ENCODE measurements around the gene ZCCHC4.
A peak's percentile ranks its signal among the peaks of the same experiment; 100 is the strongest.

The ZCCHC4 gene

GRCh38 chr4:25312496-25313200 lies at the start of gene ZCCHC4:
Gene ZCCHC4, plus strand, starts transcription at chr4:25312774. Its CDS starts 36 bp downstream, at chr4:25312810.
- H3K4me3 Mint-ChIP-seq, result peak within 1 kb of the TSS; percentile 91
- DNase-seq (ENCODE audit: low spot score in 2 of 2) (peak; percentile 94 to 96), ATAC-seq (ENCODE audit: low read depth) (peak; percentile 90)
- H3K27me3 Mint-ChIP-seq, result no peaks in the 10 kb centered on the region
- H3K9me3 Mint-ChIP-seq, result no peaks in the 10 kb centered on the region
- H3K27ac Mint-ChIP-seq, result peak within 1 kb of the TSS; percentile 95
- H3K4me1 Mint-ChIP-seq, result peaks cover 29% of the 10 kb centered on the region
- peaks cover 12% of the 10 kb centered on the region for H3K36me3 Mint-ChIP-seq

- no peak overlapping the region for H3K27ac Mint-ChIP-seq
- H3K4me3 Mint-ChIP-seq, result no peak overlapping the region
- no peaks in the 10 kb centered on the region for H3K9me3 Mint-ChIP-seq
- H3K27me3 Mint-ChIP-seq, result no peaks in the 10 kb centered on the region
- no peak for ATAC-seq (ENCODE audit: low read depth)
- H3K4me1 Mint-ChIP-seq, result no peaks in the 10 kb centered on the region
- DNase-seq (ENCODE audit: low spot score in 2 of 2), result no peak
- H3K36me3 Mint-ChIP-seq, result peaks cover 27% of the 10 kb centered on the region
Observed at GRCh38 chr4:25271866-25272265, 40.7 kb upstream of the ZCCHC4 start.

GRCh38 chr4:25280210-25280609 lies 32.4 kb upstream of the ZCCHC4 start:
- Mint-ChIP-seq H3K4me1 (no peaks in the 10 kb centered on the region), H3K9me3 (no peaks in the 10 kb centered on the region), H3K27me3 (no peaks in the 10 kb centered on the region), H3K36me3 (peaks cover 8% of the 10 kb centered on the region), H3K4me3 (no peak overlapping the region), H3K27ac (no peak overlapping the region)
- DNase-seq (ENCODE audit: low spot score in 2 of 2), result no peak
- no peak for ATAC-seq (ENCODE audit: low read depth)

GRCh38 chr4:25283948-25284347 lies 28.6 kb upstream of the ZCCHC4 start:
- Mint-ChIP-seq H3K4me1 (no peaks in the 10 kb centered on the region), H3K36me3 (peaks cover 15% of the 10 kb centered on the region), H3K4me3 (no peak overlapping the region), H3K9me3 (peaks cover 9% of the 10 kb centered on the region), H3K27me3 (no peaks in the 10 kb centered on the region), H3K27ac (no peak overlapping the region)
- DNase-seq (ENCODE audit: low spot score in 2 of 2) (no peak), ATAC-seq (ENCODE audit: low read depth) (no peak)

GRCh38 chr4:25284466-25284865 lies 28.1 kb upstream of the ZCCHC4 start:
- Mint-ChIP-seq H3K4me3 (no peak overlapping the region), H3K36me3 (peaks cover 15% of the 10 kb centered on the region), H3K27ac (no peak overlapping the region), H3K4me1 (no peaks in the 10 kb centered on the region), H3K27me3 (no peaks in the 10 kb centered on the region), H3K9me3 (peaks cover 9% of the 10 kb centered on the region)
- no peak for ATAC-seq (ENCODE audit: low read depth)
- DNase-seq (ENCODE audit: low spot score in 2 of 2), result no peak

GRCh38 chr4:25290490-25291067 lies 22.0 kb upstream of the ZCCHC4 start:
- no peak for ATAC-seq (ENCODE audit: low read depth)
- no peak for DNase-seq (ENCODE audit: low spot score in 2 of 2)
- Mint-ChIP-seq H3K27ac (no peak overlapping the region), H3K36me3 (peaks cover 10% of the 10 kb centered on the region), H3K27me3 (no peaks in the 10 kb centered on the region), H3K9me3 (peaks cover 9% of the 10 kb centered on the region), H3K4me3 (no peak overlapping the region), H3K4me1 (no peaks in the 10 kb centered on the region)

GRCh38 chr4:25291158-25291733 lies 21.3 kb upstream of the ZCCHC4 start:
- peaks cover 10% of the 10 kb centered on the region for H3K36me3 Mint-ChIP-seq
- no peaks in the 10 kb centered on the region for H3K4me1 Mint-ChIP-seq
- H3K27ac Mint-ChIP-seq, result no peak overlapping the region
- no peak overlapping the region for H3K4me3 Mint-ChIP-seq
- no peaks in the 10 kb centered on the region for H3K27me3 Mint-ChIP-seq
- ATAC-seq (ENCODE audit: low read depth), result no peak
- no peak for DNase-seq (ENCODE audit: low spot score in 2 of 2)
- peaks cover 9% of the 10 kb centered on the region for H3K9me3 Mint-ChIP-seq

GRCh38 chr4:25297528-25298242 lies 14.9 kb upstream of the ZCCHC4 start:
- Mint-ChIP-seq H3K36me3 (no peaks in the 10 kb centered on the region), H3K27ac (no peak overlapping the region), H3K9me3 (no peaks in the 10 kb centered on the region), H3K27me3 (peaks cover 2% of the 10 kb centered on the region), H3K4me3 (no peak overlapping the region), H3K4me1 (peaks cover 8% of the 10 kb centered on the region)
- DNase-seq (ENCODE audit: low spot score in 2 of 2) (no peak), ATAC-seq (ENCODE audit: low read depth) (no peak)

- no peak for ATAC-seq (ENCODE audit: low read depth)
- Mint-ChIP-seq H3K27ac (no peak overlapping the region), H3K9me3 (no peaks in the 10 kb centered on the region), H3K27me3 (peaks cover 3% of the 10 kb centered on the region), H3K4me1 (peaks cover 8% of the 10 kb centered on the region), H3K4me3 (no peak overlapping the region), H3K36me3 (no peaks in the 10 kb centered on the region)
- no peak for DNase-seq (ENCODE audit: low spot score in 2 of 2)
Observed at GRCh38 chr4:25299476-25300203, 12.9 kb upstream of the ZCCHC4 start.

- H3K27me3 Mint-ChIP-seq, result peaks cover 3% of the 10 kb centered on the region
- H3K36me3 Mint-ChIP-seq, result no peaks in the 10 kb centered on the region
- H3K27ac Mint-ChIP-seq, result no peak overlapping the region
- H3K4me1 Mint-ChIP-seq, result peaks cover 8% of the 10 kb centered on the region
- ATAC-seq (ENCODE audit: low read depth) (no peak), DNase-seq (ENCODE audit: low spot score in 2 of 2) (no peak)
- H3K4me3 Mint-ChIP-seq, result no peak overlapping the region
- H3K9me3 Mint-ChIP-seq, result no peaks in the 10 kb centered on the region
Observed at GRCh38 chr4:25301471-25301870, 11.1 kb upstream of the ZCCHC4 start.

- Mint-ChIP-seq H3K9me3 (no peaks in the 10 kb centered on the region), H3K27ac (no peak overlapping the region), H3K4me3 (no peak overlapping the region), H3K36me3 (no peaks in the 10 kb centered on the region), H3K27me3 (peaks cover 3% of the 10 kb centered on the region), H3K4me1 (peaks cover 6% of the 10 kb centered on the region)
- DNase-seq (ENCODE audit: low spot score in 2 of 2) (no peak), ATAC-seq (ENCODE audit: low read depth) (no peak)
Observed at GRCh38 chr4:25302626-25303025, 9.9 kb upstream of the ZCCHC4 start.

- Mint-ChIP-seq H3K4me1 (peaks cover 7% of the 10 kb centered on the region), H3K36me3 (peaks cover 2% of the 10 kb centered on the region), H3K4me3 (no peak overlapping the region), H3K9me3 (no peaks in the 10 kb centered on the region), H3K27me3 (peaks cover 3% of the 10 kb centered on the region), H3K27ac (no peak overlapping the region)
- no peak for DNase-seq (ENCODE audit: low spot score in 2 of 2)
- ATAC-seq (ENCODE audit: low read depth), result no peak
Observed at GRCh38 chr4:25303578-25303977, 9.0 kb upstream of the ZCCHC4 start.

GRCh38 chr4:25306518-25307057 lies 6.0 kb upstream of the ZCCHC4 start:
- no peak for ATAC-seq (ENCODE audit: low read depth)
- Mint-ChIP-seq H3K4me3 (no peak overlapping the region), H3K4me1 (peaks cover 23% of the 10 kb centered on the region), H3K27ac (no peak overlapping the region), H3K27me3 (peaks cover 1% of the 10 kb centered on the region), H3K36me3 (peaks cover 2% of the 10 kb centered on the region), H3K9me3 (no peaks in the 10 kb centered on the region)
- DNase-seq (ENCODE audit: low spot score in 2 of 2), result no peak
